ENCODE results near the gene CCL7. TPM values are rescaled to one million over a fixed set of nuclear protein-coding genes. Genes with fewer than 3 reads are reported as not detected.

CCL7 gene
- total RNA-seq, 1 donor from 2014 or later, result not detected

DNA sequence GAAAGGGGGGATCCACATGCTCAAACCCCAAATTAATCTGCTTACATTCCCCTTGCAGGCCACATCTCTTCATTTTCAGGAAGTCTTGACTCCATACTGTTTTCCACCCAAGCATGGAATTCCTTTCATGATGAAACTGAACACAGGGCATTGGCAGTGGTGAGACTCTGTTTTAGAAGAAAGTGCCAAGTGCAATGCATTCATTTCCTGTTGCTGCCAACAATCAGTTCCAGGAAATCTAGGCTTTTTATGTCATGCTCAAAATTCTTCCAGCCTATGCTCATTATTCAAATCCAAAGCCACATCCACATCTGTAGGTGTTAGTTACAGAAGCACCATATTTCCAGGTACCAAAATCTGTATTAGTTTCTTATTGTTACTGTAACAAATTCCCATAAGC is 10.9 kb upstream of the CCL7 start:
- DNase-seq (ENCODE audit: low spot score), result no peak
- Mint-ChIP-seq H3K9me3 (ENCODE audit: unreplicated experiment) (no peaks in the 10 kb centered on the region), H3K4me1 (ENCODE audit: unreplicated experiment) (peaks cover 23% of the 10 kb centered on the region), H3K27me3 (ENCODE audit: unreplicated experiment) (peaks cover 4% of the 10 kb centered on the region), H3K27ac (ENCODE audit: unreplicated experiment) (no peak overlapping the region), H3K4me3 (ENCODE audit: unreplicated experiment) (no peak overlapping the region), H3K36me3 (ENCODE audit: low read depth, unreplicated experiment) (peaks cover 4% of the 10 kb centered on the region)
- TF ChIP-seq, protein P1, sequence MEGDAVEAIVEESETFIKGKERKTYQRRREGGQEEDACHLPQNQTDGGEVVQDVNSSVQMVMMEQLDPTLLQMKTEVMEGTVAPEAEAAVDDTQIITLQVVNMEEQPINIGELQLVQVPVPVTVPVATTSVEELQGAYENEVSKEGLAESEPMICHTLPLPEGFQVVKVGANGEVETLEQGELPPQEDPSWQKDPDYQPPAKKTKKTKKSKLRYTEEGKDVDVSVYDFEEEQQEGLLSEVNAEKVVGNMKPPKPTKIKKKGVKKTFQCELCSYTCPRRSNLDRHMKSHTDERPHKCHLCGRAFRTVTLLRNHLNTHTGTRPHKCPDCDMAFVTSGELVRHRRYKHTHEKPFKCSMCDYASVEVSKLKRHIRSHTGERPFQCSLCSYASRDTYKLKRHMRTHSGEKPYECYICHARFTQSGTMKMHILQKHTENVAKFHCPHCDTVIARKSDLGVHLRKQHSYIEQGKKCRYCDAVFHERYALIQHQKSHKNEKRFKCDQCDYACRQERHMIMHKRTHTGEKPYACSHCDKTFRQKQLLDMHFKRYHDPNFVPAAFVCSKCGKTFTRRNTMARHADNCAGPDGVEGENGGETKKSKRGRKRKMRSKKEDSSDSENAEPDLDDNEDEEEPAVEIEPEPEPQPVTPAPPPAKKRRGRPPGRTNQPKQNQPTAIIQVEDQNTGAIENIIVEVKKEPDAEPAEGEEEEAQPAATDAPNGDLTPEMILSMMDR (IDR thresholded peaks at IDR 0.05; ENCODE audit: unreplicated experiment), result no peak

DNA sequence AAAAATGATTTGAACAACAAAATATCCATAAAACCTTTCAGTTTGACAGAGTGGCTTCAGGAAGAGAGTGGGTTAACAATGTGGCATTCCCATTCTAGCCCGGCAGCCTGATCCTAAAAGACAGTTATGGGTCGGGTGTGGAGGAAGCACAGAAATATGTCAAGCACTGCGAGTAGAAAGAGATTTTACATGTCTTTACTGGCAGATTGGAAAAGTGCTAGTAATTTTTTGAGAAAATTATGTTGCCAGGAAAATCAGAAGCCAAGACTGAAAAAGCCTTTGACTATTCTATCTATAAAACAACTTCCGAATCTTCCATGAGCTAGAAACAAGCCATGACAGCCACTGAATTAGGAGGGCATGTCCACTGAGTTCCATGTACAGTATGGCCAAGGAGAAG is 9.2 kb upstream of the CCL7 start:
- H3K4me1 Mint-ChIP-seq (ENCODE audit: unreplicated experiment), result peaks cover 10% of the 10 kb centered on the region
- H3K27ac Mint-ChIP-seq (ENCODE audit: unreplicated experiment), result no peak overlapping the region
- TF ChIP-seq, protein P1 (IDR thresholded peaks at IDR 0.05; ENCODE audit: unreplicated experiment), result no peak
- no peaks in the 10 kb centered on the region for H3K27me3 Mint-ChIP-seq (ENCODE audit: unreplicated experiment)
- H3K4me3 Mint-ChIP-seq (ENCODE audit: unreplicated experiment), result no peak overlapping the region
- H3K36me3 Mint-ChIP-seq (ENCODE audit: low read depth, unreplicated experiment), result no peaks in the 10 kb centered on the region
- DNase-seq (ENCODE audit: low spot score), result no peak
- no peaks in the 10 kb centered on the region for H3K9me3 Mint-ChIP-seq (ENCODE audit: unreplicated experiment)

DNA sequence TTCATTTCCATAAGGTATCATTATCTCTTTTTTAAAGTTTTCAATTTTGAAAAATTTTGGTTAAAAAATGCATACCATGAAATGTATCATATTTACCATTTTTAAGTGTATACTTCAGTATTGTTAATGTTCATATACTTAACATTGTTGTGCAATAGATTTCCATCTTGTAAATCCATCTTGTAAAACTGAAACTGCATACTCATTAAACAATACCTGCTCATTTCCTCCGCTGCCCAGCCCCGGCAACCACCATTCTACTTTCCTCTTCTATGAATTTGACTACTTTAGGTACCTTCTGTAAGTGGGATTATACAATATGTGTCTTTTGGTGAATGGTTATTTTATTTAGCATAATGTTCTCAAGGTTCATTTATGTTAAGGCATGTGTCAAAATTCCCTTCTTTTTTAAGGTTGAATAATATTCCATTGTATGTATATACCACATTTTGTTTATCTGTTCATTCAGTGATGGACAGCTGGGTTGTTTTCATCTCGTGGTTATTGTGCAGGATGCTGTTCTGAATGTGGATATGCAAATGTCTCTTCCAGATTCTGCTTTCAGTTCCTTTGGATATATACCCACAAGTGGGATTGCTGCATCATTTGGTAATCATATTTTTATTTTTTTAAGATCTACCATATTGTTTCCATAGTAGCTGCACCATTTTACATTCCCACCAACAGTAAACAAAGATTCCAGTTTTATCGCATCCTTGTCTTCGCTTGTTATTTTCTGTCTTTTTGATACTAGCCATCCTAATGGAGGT is 8.3 kb upstream of the CCL7 start:
- Mint-ChIP-seq H3K27me3 (ENCODE audit: unreplicated experiment) (no peaks in the 10 kb centered on the region), H3K4me1 (ENCODE audit: unreplicated experiment) (peaks cover 8% of the 10 kb centered on the region), H3K27ac (ENCODE audit: unreplicated experiment) (no peak overlapping the region), H3K9me3 (ENCODE audit: unreplicated experiment) (no peaks in the 10 kb centered on the region), H3K36me3 (ENCODE audit: low read depth, unreplicated experiment) (no peaks in the 10 kb centered on the region), H3K4me3 (ENCODE audit: unreplicated experiment) (no peak overlapping the region)
- no peak for DNase-seq (ENCODE audit: low spot score)
- TF ChIP-seq, protein P1 (IDR thresholded peaks at IDR 0.05; ENCODE audit: unreplicated experiment), result no peak

DNA sequence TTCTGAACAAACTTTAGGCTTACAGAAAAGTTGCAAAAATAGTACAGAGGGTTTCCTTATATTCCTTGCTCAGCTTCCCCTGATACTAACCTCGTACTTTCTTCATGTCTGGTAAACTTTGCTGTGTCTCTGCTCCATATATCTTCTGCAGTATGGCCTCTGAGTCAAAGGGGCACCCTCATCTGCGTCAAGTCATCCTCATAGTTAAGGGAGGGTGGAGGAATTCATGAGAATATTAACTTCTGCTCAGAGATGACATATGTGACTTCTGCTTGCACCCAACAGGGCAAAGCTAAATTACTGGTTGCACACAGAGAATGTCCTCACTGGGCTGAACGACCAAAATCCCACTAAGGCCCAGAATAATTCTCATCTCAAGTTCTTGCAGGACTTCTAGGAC is 4.3 kb upstream of the CCL7 start:
- H3K4me3 Mint-ChIP-seq (ENCODE audit: unreplicated experiment), result no peak overlapping the region
- peaks cover 7% of the 10 kb centered on the region for H3K4me1 Mint-ChIP-seq (ENCODE audit: unreplicated experiment)
- H3K9me3 Mint-ChIP-seq (ENCODE audit: unreplicated experiment), result no peaks in the 10 kb centered on the region
- DNase-seq (ENCODE audit: low spot score), result no peak
- TF ChIP-seq, protein P1 (IDR thresholded peaks at IDR 0.05; ENCODE audit: unreplicated experiment), result no peak
- H3K27ac Mint-ChIP-seq (ENCODE audit: unreplicated experiment), result no peak overlapping the region
- no peaks in the 10 kb centered on the region for H3K36me3 Mint-ChIP-seq (ENCODE audit: low read depth, unreplicated experiment)
- no peaks in the 10 kb centered on the region for H3K27me3 Mint-ChIP-seq (ENCODE audit: unreplicated experiment)

DNA sequence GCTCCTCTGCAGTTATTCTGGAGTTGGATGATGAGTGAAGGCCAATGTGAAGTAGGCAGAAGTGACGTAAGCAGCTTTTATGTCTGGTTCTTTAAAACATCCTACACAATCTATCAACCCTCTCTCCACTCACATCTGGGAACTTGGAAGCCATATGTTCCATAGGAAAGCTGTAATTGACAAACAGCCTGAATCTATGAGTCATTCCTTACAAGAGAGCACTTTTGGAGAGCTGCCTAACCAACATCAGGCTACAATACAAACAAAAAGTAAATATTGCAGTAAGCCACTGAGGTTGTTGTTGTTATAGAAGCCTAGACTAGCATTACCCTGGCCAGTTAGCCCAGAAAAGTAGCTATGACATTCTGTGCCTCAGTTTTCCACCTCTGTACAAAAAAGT is 5.9 kb downstream of the CCL7 start:
- Mint-ChIP-seq H3K4me3 (ENCODE audit: unreplicated experiment) (no peak overlapping the region), H3K27ac (ENCODE audit: unreplicated experiment) (no peak overlapping the region), H3K36me3 (ENCODE audit: low read depth, unreplicated experiment) (no peaks in the 10 kb centered on the region), H3K9me3 (ENCODE audit: unreplicated experiment) (no peaks in the 10 kb centered on the region), H3K4me1 (ENCODE audit: unreplicated experiment) (no peaks in the 10 kb centered on the region), H3K27me3 (ENCODE audit: unreplicated experiment) (no peaks in the 10 kb centered on the region)
- no peak for DNase-seq (ENCODE audit: low spot score)
- TF ChIP-seq, protein P1 (IDR thresholded peaks at IDR 0.05; ENCODE audit: unreplicated experiment), result no peak

Measured in endothelial cell (in vitro differentiated cells).